MM.1S (cell line): ENCODE results near the gene FZD1.
"Not testable (repeated sequence)": the region's sequence is repeated elsewhere in the genome, so short reads cannot be mapped to it uniquely, and the experiment has no call there.

Experiments used
- EZH2 ChIP-seq: fragments of 300-600 bp; sonication (generic); optimal IDR thresholded peaks from 2 replicates; pipeline ENCODE3; 2017; ENCODE audit warnings: low read depth, mild to moderate bottlenecking, antibody characterized with exemption, low read length, mixed read lengths
- EZH2phosphoT487 ChIP-seq: fragments of 300-600 bp; sonication (generic); IDR thresholded peaks from 2 replicates; pipeline ENCODE4 v1.6.1; 2018; ENCODE audit warnings: antibody characterized with exemption, low read length
- TF ChIP-seq, protein P1 (sequence below): fragments of 300-600 bp; sonication (generic); IDR thresholded peaks from 2 replicates; pipeline ENCODE4 v1.5.1; 2016; ENCODE audit warnings: antibody characterized with exemption, low read length, mixed read lengths

DNA sequence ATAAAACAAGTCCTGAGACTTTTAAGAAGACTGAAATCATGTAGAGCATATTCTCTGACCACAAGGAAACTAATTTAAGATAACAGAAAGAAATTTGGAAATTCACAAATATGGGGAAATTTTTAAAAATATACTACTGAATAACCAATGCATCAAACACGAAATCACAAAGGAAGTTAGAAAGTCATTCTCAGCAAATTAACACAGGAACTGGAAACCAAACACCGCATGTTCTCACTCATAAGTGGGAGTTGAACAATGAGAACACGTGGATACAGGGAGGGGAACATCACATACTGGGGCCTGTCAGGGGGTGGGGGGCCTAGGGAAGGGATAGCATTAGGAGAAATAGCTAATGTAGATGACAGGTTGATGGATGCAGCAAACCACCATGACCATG lies 44.0 kb downstream of the FZD1 start:
- TF ChIP-seq EZH2, EZH2phosphoT487: not testable (repeated sequence)
- TF ChIP-seq, protein P1, sequence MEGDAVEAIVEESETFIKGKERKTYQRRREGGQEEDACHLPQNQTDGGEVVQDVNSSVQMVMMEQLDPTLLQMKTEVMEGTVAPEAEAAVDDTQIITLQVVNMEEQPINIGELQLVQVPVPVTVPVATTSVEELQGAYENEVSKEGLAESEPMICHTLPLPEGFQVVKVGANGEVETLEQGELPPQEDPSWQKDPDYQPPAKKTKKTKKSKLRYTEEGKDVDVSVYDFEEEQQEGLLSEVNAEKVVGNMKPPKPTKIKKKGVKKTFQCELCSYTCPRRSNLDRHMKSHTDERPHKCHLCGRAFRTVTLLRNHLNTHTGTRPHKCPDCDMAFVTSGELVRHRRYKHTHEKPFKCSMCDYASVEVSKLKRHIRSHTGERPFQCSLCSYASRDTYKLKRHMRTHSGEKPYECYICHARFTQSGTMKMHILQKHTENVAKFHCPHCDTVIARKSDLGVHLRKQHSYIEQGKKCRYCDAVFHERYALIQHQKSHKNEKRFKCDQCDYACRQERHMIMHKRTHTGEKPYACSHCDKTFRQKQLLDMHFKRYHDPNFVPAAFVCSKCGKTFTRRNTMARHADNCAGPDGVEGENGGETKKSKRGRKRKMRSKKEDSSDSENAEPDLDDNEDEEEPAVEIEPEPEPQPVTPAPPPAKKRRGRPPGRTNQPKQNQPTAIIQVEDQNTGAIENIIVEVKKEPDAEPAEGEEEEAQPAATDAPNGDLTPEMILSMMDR, result not testable (repeated sequence)
